HepG2 (cell line): ENCODE measurements around the gene PRKCE. TPM values are rescaled to one million over a fixed set of nuclear protein-coding genes. Genes with fewer than 3 reads are reported as not detected.
A peak's percentile ranks its signal among the peaks of the same experiment; 100 is the strongest.

ENCODE experiments used
- ATAC-seq: fragments of 200-7000 bp; cut with Tn5 transposase; 3 replicates; pipeline ENCODE4 v1.9.1; 2020; ENCODE audit warnings: mild to moderate bottlenecking, moderate library complexity
- BruUV-seq: library from RNA; stranded (reverse); fragments of 400-500 nt; replicated peaks from 2 replicates; lab custom pipeline; 2021; lab: Mats Ljungman, UMichigan
- CTCF ChIA-PET: fragments of 300-600 bp; formaldehyde crosslinking; extraction: SDS; loops from one replicate; lab custom pipeline; 2021; ENCODE audit warnings: low total read pairs, inconsistent platforms, low intra/inter-chr PET ratio; lab: Yijun Ruan, JAX
- POLR2A ChIA-PET: fragments of 350-600 bp; sonication (Branson Sonifier 250); formaldehyde crosslinking; loops from one replicate; lab custom pipeline; 2020; ENCODE audit warnings: antibody characterized with exemption, inconsistent platforms; lab: Yijun Ruan, JAX
- DNase-seq: peaks from one replicate; pipeline ENCODE4 v3.0.0-alpha.2; 2015; ENCODE audit warnings: low spot score
- FAIRE-seq: peaks from 3 replicates; lab custom pipeline; 2011; peaks lifted over from hg19 to GRCh38; lab: Jason Lieb, UNC
- H2AFZ ChIP-seq: one replicate; pipeline ENCODE4 v1.6.1; 2011; ENCODE audit warnings: low read length, inconsistent platforms
- H3K27ac ChIP-seq: fragments of 300-600 bp; 3 replicates; pipeline ENCODE4 v1.8.0; 2011; ENCODE audit warnings: mixed run types, mild to moderate bottlenecking, mixed read lengths, low read length, inconsistent platforms; ENCODE audit not compliant: insufficient read depth; ENCODE audit errors: extremely low read length
- H3K27me3 ChIP-seq, 2 experiments: fragments of 200-600 bp in 1 of 2; 2 replicates in 1 of 2; 3 replicates in 1 of 2; pipeline versions ENCODE4 v1.6.0 to v1.8.0; 2011; ENCODE audit warnings: low read length in 2 of 2, mild to moderate bottlenecking in 2 of 2, moderate library complexity in 2 of 2, inconsistent platforms in 1 of 2; ENCODE audit not compliant: insufficient read depth in 2 of 2, control insufficient read depth in 1 of 2
- H3K36me3 ChIP-seq, 2 experiments: fragments of 200-600 bp in 1 of 2; replicated peaks in 1 of 2; 2 replicates in 1 of 2; 3 replicates in 1 of 2; pipeline versions ENCODE4 v1.5.1 to v1.8.0; 2011; ENCODE audit warnings: low read length in 2 of 2, inconsistent platforms in 1 of 2; ENCODE audit not compliant: insufficient read depth in 2 of 2, control insufficient read depth in 1 of 2
- H3K4me1 ChIP-seq: 2 replicates; pipeline ENCODE4 v1.5.1; 2012; ENCODE audit warnings: low read length, inconsistent platforms; ENCODE audit not compliant: insufficient read depth
- H3K4me2 ChIP-seq: 2 replicates; pipeline ENCODE4 v1.6.0; 2011; ENCODE audit warnings: low read depth, low read length, inconsistent platforms
- H3K4me3 ChIP-seq, 3 experiments: fragments of 200-600 bp in 1 of 3; sonication (generic), shearing (Covaris generic) in 1 of 3; replicated peaks in 1 of 3; 2 replicates each; pipeline ENCODE4 v1.5.1; 2011 to 2016; ENCODE audit warnings: low read length in 3 of 3, inconsistent platforms in 2 of 3, low read depth in 2 of 3, mild to moderate bottlenecking in 2 of 3, control low read depth in 1 of 3, mixed read lengths in 1 of 3; ENCODE audit not compliant: insufficient read depth in 1 of 3
- H3K79me2 ChIP-seq: one replicate; pipeline ENCODE4 v1.6.1; 2011; ENCODE audit warnings: low read length, inconsistent platforms; ENCODE audit not compliant: insufficient read depth
- H3K9ac ChIP-seq: 2 replicates; pipeline ENCODE4 v1.6.0; 2011; ENCODE audit warnings: mild to moderate bottlenecking, low read depth, low read length, inconsistent platforms; ENCODE audit not compliant: insufficient read depth
- H3K9me3 ChIP-seq: 2 replicates; pipeline ENCODE4 v1.5.1; 2012; ENCODE audit warnings: mild to moderate bottlenecking, low read length
- H4K20me1 ChIP-seq: 2 replicates; pipeline ENCODE4 v1.6.0; 2011; ENCODE audit warnings: inconsistent platforms, mild to moderate bottlenecking, low read length, moderate library complexity; ENCODE audit not compliant: insufficient read depth
- CHD4 ChIP-seq: fragments of 200-600 bp; sonication (generic); IDR thresholded peaks from 2 replicates; pipeline ENCODE4 v1.7.0; 2017; ENCODE audit warnings: mild to moderate bottlenecking, low read length, borderline replicate concordance
- EEA1 ChIP-seq: sonication (generic); formaldehyde crosslinking; IDR thresholded peaks from 2 replicates; pipeline ENCODE4 v1.5.1; 2020; ENCODE audit warnings: mild to moderate bottlenecking, missing genetic modification reagents, borderline replicate concordance
- FOSL2 ChIP-seq: sonication (generic); formaldehyde crosslinking; IDR thresholded peaks from 2 replicates; pipeline ENCODE4 v1.4.0; 2020; ENCODE audit warnings: missing genetic modification reagents
- HNRNPH1 ChIP-seq: fragments of 200-400 bp; formaldehyde crosslinking; optimal IDR thresholded peaks from 2 replicates; pipeline ENCODE3; 2017; ENCODE audit warnings: mild to moderate bottlenecking, low read depth, low read length
- NR2F1 ChIP-seq, 2 experiments: fragments of 450-650 bp in 1 of 2; formaldehyde crosslinking in 1 of 2; IDR thresholded peaks; 2 replicates each; pipeline versions ENCODE4 v1.5.0 to v1.6.1; 2016 to 2020; ENCODE audit warnings: mild to moderate bottlenecking in 1 of 2, missing compliant biosample characterization in 1 of 2, missing genetic modification reagents in 1 of 2, moderate library complexity in 1 of 2
- NR2F6 ChIP-seq, 2 experiments: IDR thresholded peaks; 2 replicates each; pipeline ENCODE4 v1.6.1; 2016; ENCODE audit warnings: antibody characterized with exemption in 1 of 2, mild to moderate bottlenecking in 1 of 2
- RARA ChIP-seq: IDR thresholded peaks from 2 replicates; pipeline ENCODE4 v1.6.1; 2016; ENCODE audit warnings: missing genetic modification reagents, missing compliant biosample characterization
- RCOR2 ChIP-seq: IDR thresholded peaks from 2 replicates; pipeline ENCODE4 v1.6.1; 2016; ENCODE audit warnings: missing biosample characterization, missing genetic modification reagents
- RXRA ChIP-seq: sonication (generic); formaldehyde crosslinking; IDR thresholded peaks from 2 replicates; pipeline ENCODE4 v1.5.1; 2020; ENCODE audit warnings: missing genetic modification reagents
- SALL1 ChIP-seq: sonication (generic); formaldehyde crosslinking; IDR thresholded peaks from 2 replicates; pipeline ENCODE4 v1.8.0; 2022; ENCODE audit warnings: mild to moderate bottlenecking, missing genetic modification reagents
- ZNF296 ChIP-seq: sonication (generic); formaldehyde crosslinking; conservative IDR thresholded peaks from 2 replicates; pipeline ENCODE4 v1.5.0; 2020; ENCODE audit warnings: mild to moderate bottlenecking, missing genetic modification reagents
- ZNF629 ChIP-seq: sonication (generic); formaldehyde crosslinking; conservative IDR thresholded peaks from 2 replicates; pipeline ENCODE4 v1.5.0; 2020; ENCODE audit warnings: missing genetic modification reagents
- WGBS: methylation state at CpG from one replicate; pipeline ENCODE4 v1.1.6; 2017; ENCODE audit warnings: low lambda C conversion rate; 5-methylcytosine and 5-hydroxymethylcytosine counted together
- in situ Hi-C: cut with HindIII; loops from 2 replicates; pipeline ENCODE4 v1.10.0; 2017; ENCODE audit warnings: low pct_unique_long_range_greater_than_20kb; ENCODE audit not compliant: extremely low pct_ligation_motif_present
- intact Hi-C: fragments of 100-400 bp; cut with micrococcal nuclease; formaldehyde crosslinking; loops from one replicate; pipeline ENCODE4 v1.10.0; 2022; ENCODE audit not compliant: unreplicated experiment
- polyA plus RNA-seq, 8 experiments: library from polyadenylated mRNA; depleted of rRNA in 3 of 8; stranded (reverse) in 7 of 8; unstranded in 1 of 8; fragments of >200 nt; fragmentation: Illumina TruSeq in 4 of 8; extraction: Trizol in 4 of 8; gene quantifications; 2 replicates each; pipeline versions ENCODE4 v1.2.1 to v1.2.3, GENCODE V29; 2011 to 2016; ENCODE audit warnings: low read depth in 4 of 8, missing spikeins in 1 of 8, mixed read lengths in 1 of 8; ENCODE audit not compliant: insufficient read depth in 1 of 8
- total RNA-seq, 5 experiments: library from RNA; depleted of rRNA; stranded (reverse); fragments of >200 nt; fragmentation: Illumina TruSeq; extraction: Trizol; gene quantifications; 2 replicates each; pipeline ENCODE4 v1.2.3, GENCODE V29; 2016; ENCODE audit warnings: low read depth in 1 of 5
- TF ChIP-seq, protein P1 (sequence below): sonication (generic); formaldehyde crosslinking; IDR thresholded peaks from 2 replicates; pipeline ENCODE4 v1.4.0; 2020; ENCODE audit warnings: missing genetic modification reagents

PRKCE gene
- total and polyA plus RNA-seq, 2 of the 13 experiments (the other 11 are each of a cell fraction or from before 2014, with no cell fraction given), result 1.0 to 3.9 TPM

DNA sequence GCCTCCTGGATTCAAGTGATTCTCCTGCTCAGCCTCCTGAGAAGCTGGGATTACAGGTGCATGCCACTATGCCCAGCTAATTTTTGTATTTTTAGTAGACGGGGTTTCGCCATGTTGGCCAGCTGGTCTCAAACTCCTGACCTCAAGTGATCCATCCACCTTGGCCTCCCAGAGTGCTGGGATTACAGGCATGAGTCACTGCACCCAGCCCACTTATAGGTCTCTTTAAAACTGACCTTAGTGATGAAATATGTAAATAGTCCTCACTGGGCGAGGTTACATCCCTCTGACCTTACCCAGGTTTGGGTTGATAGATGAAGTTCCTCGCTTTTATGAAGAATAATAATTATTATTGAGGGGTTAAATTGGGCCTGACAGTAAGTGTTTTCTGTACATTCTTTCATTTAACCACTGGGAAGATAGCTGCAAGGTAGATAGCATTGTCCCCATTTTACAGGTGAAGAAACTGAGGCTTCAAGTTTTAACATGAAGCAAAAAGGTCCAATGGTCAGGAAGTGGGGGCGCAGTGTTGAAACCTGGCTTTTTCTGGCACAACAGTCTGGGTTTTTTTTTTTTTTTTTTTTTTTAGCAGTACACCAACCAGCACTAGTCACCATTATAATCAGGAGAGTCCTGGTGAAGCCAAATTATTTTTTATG is 471.0 kb downstream of the PRKCE start:
- Histone ChIP-seq H3K4me2 (no peak overlapping the region), H3K9me3 (no peaks in the 10 kb centered on the region), H3K9ac (no peak overlapping the region), H3K27me3 (no peaks in the 10 kb centered on the region), H3K36me3 (no peaks in the 10 kb centered on the region), H3K4me1 (peaks cover 18% of the 10 kb centered on the region), H3K79me2 (no peaks in the 10 kb centered on the region), H3K4me3 (no peak overlapping the region), H2AFZ (no peak overlapping the region), H4K20me1 (no peaks in the 10 kb centered on the region), H3K27ac (no peak overlapping the region)
- BruUV-seq, result no TSS peak
- DNase-seq (no peak), ATAC-seq (no peak; the same call in 2 of the 3 replicates), FAIRE-seq (no peak)
- TF ChIP-seq EEA1 (CRISPR knock-in tag) (no peak), RARA (CRISPR knock-in tag) (peak; percentile 20; the same call in 1 of the 2 replicates), ZNF629 (CRISPR knock-in tag) (peak; percentile 89), RXRA (CRISPR knock-in tag) (peak; percentile 22; the same call in 1 of the 2 replicates), SALL1 (CRISPR knock-in tag) (0 out of 2 replicates have a peak, but pooled peaks have one; percentile 11), NR2F1 (CRISPR knock-in tag; IDR thresholded peaks at IDR 0.05) (peak; percentile 29 to 47; a peak in 1 of 4 replicates), ZNF296 (no peak), NR2F6 (IDR thresholded peaks at IDR 0.05) (0 out of 2 replicates have a peak, but pooled peaks have one; percentile 38), NR2F6 (CRISPR knock-in tag; IDR thresholded peaks at IDR 0.05) (no peak), FOSL2 (CRISPR knock-in tag) (peak; percentile 87), CHD4 (peak; percentile 65; the same call in 1 of the 2 replicates), RCOR2 (CRISPR knock-in tag) (0 out of 2 replicates have a peak, but pooled peaks have one; percentile 23), HNRNPH1 (no peak)
- TF ChIP-seq, protein P1, sequence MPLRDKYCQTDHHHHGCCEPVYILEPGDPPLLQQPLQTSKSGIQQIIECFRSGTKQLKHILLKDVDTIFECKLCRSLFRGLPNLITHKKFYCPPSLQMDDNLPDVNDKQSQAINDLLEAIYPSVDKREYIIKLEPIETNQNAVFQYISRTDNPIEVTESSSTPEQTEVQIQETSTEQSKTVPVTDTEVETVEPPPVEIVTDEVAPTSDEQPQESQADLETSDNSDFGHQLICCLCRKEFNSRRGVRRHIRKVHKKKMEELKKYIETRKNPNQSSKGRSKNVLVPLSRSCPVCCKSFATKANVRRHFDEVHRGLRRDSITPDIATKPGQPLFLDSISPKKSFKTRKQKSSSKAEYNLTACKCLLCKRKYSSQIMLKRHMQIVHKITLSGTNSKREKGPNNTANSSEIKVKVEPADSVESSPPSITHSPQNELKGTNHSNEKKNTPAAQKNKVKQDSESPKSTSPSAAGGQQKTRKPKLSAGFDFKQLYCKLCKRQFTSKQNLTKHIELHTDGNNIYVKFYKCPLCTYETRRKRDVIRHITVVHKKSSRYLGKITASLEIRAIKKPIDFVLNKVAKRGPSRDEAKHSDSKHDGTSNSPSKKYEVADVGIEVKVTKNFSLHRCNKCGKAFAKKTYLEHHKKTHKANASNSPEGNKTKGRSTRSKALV, result no peak
- intact Hi-C loops, result no loop called here
- in situ Hi-C loops, result no loop called here
- ChIA-PET CTCF (no interaction called here), POLR2A (interaction anchor here (0.9 kb wide), 1 partner anchor 130 kb away, joined by 3 read pairs; no protein-coding TSS in a partner anchor)
- WGBS, result 44% methylated on average over 5 of the region's 5 CpGs
